DOHH2 (cell line): ENCODE measurements around the gene CIAO2B.

Experiments used
- EZH2phosphoT487 ChIP-seq: fragments of 200-600 bp; sonication (generic); IDR thresholded peaks from 2 replicates; pipeline ENCODE4 v1.6.1; 2017; ENCODE audit warnings: borderline replicate concordance, mild to moderate bottlenecking, antibody characterized with exemption, low read length, moderate library complexity, mixed read lengths
- TF ChIP-seq, protein P1 (sequence below): fragments of 200-600 bp; sonication (generic); IDR thresholded peaks from one replicate; pipeline ENCODE4 v1.5.1; 2014; ENCODE audit warnings: antibody characterized with exemption, mild to moderate bottlenecking, low read depth, low read length; ENCODE audit not compliant: poor library complexity, severe bottlenecking

DNA sequence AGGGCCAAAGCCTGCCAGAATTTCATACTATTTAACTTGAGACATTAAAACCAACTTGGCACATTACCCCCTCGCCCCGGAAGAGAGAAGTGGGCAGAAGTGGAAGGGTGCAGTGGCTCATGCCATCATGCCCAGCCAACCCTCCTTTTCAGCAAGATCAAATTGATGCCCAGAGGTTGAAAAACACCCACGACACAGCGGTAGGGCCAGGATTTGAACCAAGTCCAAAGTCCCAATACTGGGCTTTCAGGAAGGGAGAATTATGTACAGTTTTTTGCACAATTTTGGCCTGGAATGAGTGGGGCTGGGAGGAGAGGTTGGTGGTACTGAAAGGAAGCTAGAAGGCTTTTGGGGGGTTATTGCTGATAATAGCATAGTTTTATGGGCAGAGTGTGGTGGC, 42.8 kb downstream of the CIAO2B start:
- no peak for TF ChIP-seq EZH2phosphoT487
- TF ChIP-seq, protein P1, sequence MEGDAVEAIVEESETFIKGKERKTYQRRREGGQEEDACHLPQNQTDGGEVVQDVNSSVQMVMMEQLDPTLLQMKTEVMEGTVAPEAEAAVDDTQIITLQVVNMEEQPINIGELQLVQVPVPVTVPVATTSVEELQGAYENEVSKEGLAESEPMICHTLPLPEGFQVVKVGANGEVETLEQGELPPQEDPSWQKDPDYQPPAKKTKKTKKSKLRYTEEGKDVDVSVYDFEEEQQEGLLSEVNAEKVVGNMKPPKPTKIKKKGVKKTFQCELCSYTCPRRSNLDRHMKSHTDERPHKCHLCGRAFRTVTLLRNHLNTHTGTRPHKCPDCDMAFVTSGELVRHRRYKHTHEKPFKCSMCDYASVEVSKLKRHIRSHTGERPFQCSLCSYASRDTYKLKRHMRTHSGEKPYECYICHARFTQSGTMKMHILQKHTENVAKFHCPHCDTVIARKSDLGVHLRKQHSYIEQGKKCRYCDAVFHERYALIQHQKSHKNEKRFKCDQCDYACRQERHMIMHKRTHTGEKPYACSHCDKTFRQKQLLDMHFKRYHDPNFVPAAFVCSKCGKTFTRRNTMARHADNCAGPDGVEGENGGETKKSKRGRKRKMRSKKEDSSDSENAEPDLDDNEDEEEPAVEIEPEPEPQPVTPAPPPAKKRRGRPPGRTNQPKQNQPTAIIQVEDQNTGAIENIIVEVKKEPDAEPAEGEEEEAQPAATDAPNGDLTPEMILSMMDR: no peak
